Mesenchymal stem cell (in vitro differentiated cells and primary cell): ENCODE results near the gene HSD3B1.

Source experiments
- DNase-seq: peaks from one replicate; pipeline ENCODE4 v3.0.0-alpha.2; 2013
- H2AFZ ChIP-seq: one replicate; pipeline ENCODE4 v1.6.1; 2013; ENCODE audit warnings: low read depth, mild to moderate bottlenecking, control low read depth, inconsistent platforms, low read length, moderate library complexity
- H2AK5ac ChIP-seq: 2 replicates; pipeline ENCODE4 v1.6.1; 2013; ENCODE audit warnings: low read length, moderate library complexity, mild to moderate bottlenecking, inconsistent platforms; ENCODE audit not compliant: severe bottlenecking
- H2BK120ac ChIP-seq: one replicate; pipeline ENCODE4 v1.6.1; 2013; ENCODE audit warnings: low read depth, mild to moderate bottlenecking, inconsistent platforms, low read length, moderate library complexity
- H2BK12ac ChIP-seq, 2 experiments: one replicate each; pipeline ENCODE4 v1.6.1; 2013; ENCODE audit warnings: inconsistent platforms in 2 of 2, low read length in 2 of 2, mild to moderate bottlenecking in 2 of 2, moderate library complexity in 2 of 2, control low read depth in 1 of 2
- H2BK15ac ChIP-seq: one replicate; pipeline ENCODE4 v1.6.1; 2013; ENCODE audit warnings: mild to moderate bottlenecking, low read depth, inconsistent platforms; ENCODE audit not compliant: poor library complexity, severe bottlenecking
- H2BK5ac ChIP-seq: 2 replicates; pipeline ENCODE4 v1.6.1; 2013; ENCODE audit warnings: low read depth, mild to moderate bottlenecking, low read length, control low read depth, inconsistent platforms; ENCODE audit not compliant: poor library complexity, severe bottlenecking
- H3K14ac ChIP-seq, 2 experiments: one replicate each; pipeline ENCODE4 v1.6.1; 2013; ENCODE audit warnings: inconsistent platforms in 2 of 2, low read length in 2 of 2, control low read depth in 1 of 2, mild to moderate bottlenecking in 1 of 2, moderate library complexity in 1 of 2
- H3K18ac ChIP-seq, 2 experiments: one replicate each; pipeline ENCODE4 v1.6.1; 2013; ENCODE audit warnings: inconsistent platforms in 2 of 2, low read length in 2 of 2, control low read depth in 1 of 2, low read depth in 1 of 2, mild to moderate bottlenecking in 1 of 2
- H3K23ac ChIP-seq, 2 experiments: one replicate each; pipeline ENCODE4 v1.6.1; 2013; ENCODE audit warnings: inconsistent platforms in 2 of 2, low read length in 2 of 2, mild to moderate bottlenecking in 2 of 2, moderate library complexity in 2 of 2, control low read depth in 1 of 2
- H3K27ac ChIP-seq: 2 replicates; pipeline ENCODE4 v1.5.1; 2013; ENCODE audit warnings: mild to moderate bottlenecking, moderate library complexity, low read length, control low read depth, inconsistent platforms; ENCODE audit not compliant: poor library complexity, severe bottlenecking
- H3K27me3 ChIP-seq, 2 experiments: 2 replicates each; pipeline versions ENCODE4 v1.6.1 to v1.7.0; 2013; ENCODE audit warnings: low read length in 2 of 2, mild to moderate bottlenecking in 2 of 2, moderate library complexity in 2 of 2, control low read depth in 1 of 2, inconsistent platforms in 1 of 2; ENCODE audit not compliant: control insufficient read depth in 1 of 2, insufficient read depth in 1 of 2
- H3K36me3 ChIP-seq, 2 experiments: 2 replicates each; pipeline versions ENCODE4 v1.6.1 to v1.7.0; 2013; ENCODE audit warnings: low read length in 2 of 2, control low read depth in 1 of 2, inconsistent platforms in 1 of 2, low read depth in 1 of 2, mild to moderate bottlenecking in 1 of 2; ENCODE audit not compliant: insufficient read depth in 2 of 2, control insufficient read depth in 1 of 2
- H3K4ac ChIP-seq, 2 experiments: one replicate each; pipeline ENCODE4 v1.6.1; 2013; ENCODE audit warnings: inconsistent platforms in 2 of 2, low read length in 2 of 2, mild to moderate bottlenecking in 2 of 2, moderate library complexity in 2 of 2, control low read depth in 1 of 2, low read depth in 1 of 2
- H3K4me1 ChIP-seq: 2 replicates; pipeline ENCODE4 v1.6.1; 2013; ENCODE audit warnings: low read depth, low read length, control low read depth; ENCODE audit not compliant: control insufficient read depth, insufficient read depth
- H3K4me2 ChIP-seq: 2 replicates; pipeline ENCODE4 v1.6.1; 2013; ENCODE audit warnings: low read length, mild to moderate bottlenecking, inconsistent platforms; ENCODE audit not compliant: poor library complexity, severe bottlenecking
- H3K4me3 ChIP-seq, 2 experiments: 2 replicates each; pipeline versions ENCODE4 v1.5.1 to v1.7.0; 2013; ENCODE audit warnings: low read length in 2 of 2, mild to moderate bottlenecking in 2 of 2, control low read depth in 1 of 2, low read depth in 1 of 2; ENCODE audit not compliant: insufficient read depth in 1 of 2
- H3K79me1 ChIP-seq: replicated peaks from 2 replicates; pipeline ENCODE4 v1.6.1; 2013; ENCODE audit warnings: mild to moderate bottlenecking, control low read depth, low read length, inconsistent platforms; ENCODE audit not compliant: poor library complexity, severe bottlenecking
- H3K9ac ChIP-seq: 2 replicates; pipeline ENCODE4 v1.7.0; 2013; ENCODE audit warnings: mild to moderate bottlenecking, low read length, moderate library complexity
- H3K9me3 ChIP-seq: 2 replicates; pipeline ENCODE4 v1.7.0; 2013; ENCODE audit warnings: mild to moderate bottlenecking, low read length; ENCODE audit not compliant: control insufficient read depth
- H4K8ac ChIP-seq: one replicate; pipeline ENCODE4 v1.6.1; 2013; ENCODE audit warnings: inconsistent platforms, mild to moderate bottlenecking, low read length, moderate library complexity
- H4K91ac ChIP-seq: one replicate; pipeline ENCODE4 v1.6.1; 2013; ENCODE audit warnings: mild to moderate bottlenecking, low read length, inconsistent platforms
- WGBS: methylation state at CpG from one replicate; pipeline ENCODE4 v1.1.7; 2013; ENCODE audit warnings: mixed read lengths; 5-methylcytosine and 5-hydroxymethylcytosine counted together

Gene HSD3B1

DNA sequence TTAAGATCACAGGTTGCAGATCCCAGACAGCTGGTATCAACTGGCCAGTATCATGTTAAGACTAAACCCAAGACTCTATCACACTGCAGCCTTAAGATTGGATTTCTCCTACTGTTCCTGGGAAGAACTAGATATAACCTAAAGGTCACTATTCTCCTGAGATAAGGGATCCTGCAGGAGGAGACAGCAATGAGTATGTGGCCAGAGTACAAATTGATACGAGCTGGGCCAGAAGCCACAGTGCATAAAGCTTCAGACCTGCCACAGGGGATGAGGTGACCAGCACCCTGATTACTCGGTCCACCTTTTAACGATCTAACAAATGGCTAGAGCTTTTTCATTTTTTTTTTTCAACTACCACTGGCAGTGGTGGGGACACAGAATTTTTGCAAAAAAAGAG is 31.0 kb downstream of the HSD3B1 start:
- no peak overlapping the region for H2AK5ac ChIP-seq
- H2BK5ac ChIP-seq: no peak overlapping the region
- H3K4me3 ChIP-seq: no peak overlapping the region
- H3K4me1 ChIP-seq: no peaks in the 10 kb centered on the region
- H3K9ac ChIP-seq: no peak overlapping the region
- 50% methylated on average over 1 of the region's 3 CpGs for WGBS
- H4K91ac ChIP-seq: no peak overlapping the region
- no peak overlapping the region for H2BK120ac ChIP-seq
- DNase-seq: no peak
- H3K27me3 ChIP-seq: peaks cover 19 to 27% of the 10 kb centered on the region in 2 experiments
- H2BK12ac ChIP-seq: no peak overlapping the region
- H3K14ac ChIP-seq: no peak overlapping the region
- H3K9me3 ChIP-seq: no peaks in the 10 kb centered on the region
- H3K36me3 ChIP-seq: no peaks in the 10 kb centered on the region
- no peak overlapping the region for H2BK15ac ChIP-seq
- no peak overlapping the region for H3K18ac ChIP-seq
- no peak overlapping the region for H4K8ac ChIP-seq
- H3K23ac ChIP-seq: no peak overlapping the region
- no peak overlapping the region for H2AFZ ChIP-seq
- H3K27ac ChIP-seq: no peak overlapping the region
- H3K4me2 ChIP-seq: no peak overlapping the region
- no peaks in the 10 kb centered on the region for H3K79me1 ChIP-seq
- no peak overlapping the region for H3K4ac ChIP-seq

DNA sequence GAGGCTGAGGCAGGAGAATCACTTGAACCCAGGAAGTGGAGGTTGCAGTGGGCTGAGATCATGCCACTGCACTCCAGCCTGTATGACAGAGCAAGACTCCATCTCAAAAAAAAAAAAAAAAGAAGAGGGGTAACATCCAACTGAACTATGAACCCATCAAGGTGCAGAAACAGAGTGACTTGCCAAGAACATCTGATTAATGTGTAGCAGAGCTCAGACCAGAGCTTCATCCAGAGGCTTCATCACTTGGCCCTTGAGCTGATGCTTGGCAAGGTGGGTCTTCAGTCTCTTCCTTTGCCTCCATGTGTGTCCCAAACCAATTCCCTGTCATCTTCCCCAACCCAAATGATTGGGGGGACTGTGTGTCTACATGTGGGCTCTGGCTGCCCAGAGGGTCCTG is 32.6 kb downstream of the HSD3B1 start:
- Histone ChIP-seq H3K27me3 (peaks cover 19 to 33% of the 10 kb centered on the region in 2 experiments), H2BK15ac (no peak overlapping the region), H3K9ac (no peak overlapping the region), H3K9me3 (no peaks in the 10 kb centered on the region), H3K79me1 (no peaks in the 10 kb centered on the region), H3K4ac (no peak overlapping the region), H3K18ac (no peak overlapping the region), H2BK12ac (no peak overlapping the region), H4K91ac (no peak overlapping the region), H3K23ac (no peak overlapping the region), H3K36me3 (no peaks in the 10 kb centered on the region), H3K4me1 (no peaks in the 10 kb centered on the region), H2AFZ (no peak overlapping the region), H3K27ac (no peak overlapping the region), H3K4me2 (no peak overlapping the region), H3K14ac (no peak overlapping the region), H2BK5ac (no peak overlapping the region), H2AK5ac (no peak overlapping the region), H2BK120ac (no peak overlapping the region), H4K8ac (no peak overlapping the region), H3K4me3 (no peak overlapping the region)
- DNase-seq: no peak

DNA sequence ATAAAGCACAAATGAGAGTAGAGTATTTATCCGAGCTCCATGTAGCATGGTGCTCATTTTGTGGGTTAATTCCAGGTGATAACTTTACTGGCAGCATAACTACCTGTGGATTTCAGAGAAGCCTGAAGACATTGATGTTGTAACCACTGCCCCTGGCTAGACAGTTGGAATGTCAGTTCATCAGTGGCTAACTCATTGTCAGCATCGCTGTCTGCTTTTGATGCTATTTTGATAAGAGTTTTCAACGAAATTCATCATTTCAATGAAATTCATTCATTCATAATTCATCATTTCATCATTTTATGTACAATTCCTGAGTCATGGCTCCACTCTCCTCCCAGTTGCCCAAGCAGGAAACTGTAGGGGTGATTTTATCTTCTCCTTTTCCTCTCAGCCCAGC is 34.4 kb downstream of the HSD3B1 start:
- Histone ChIP-seq H3K4me1 (no peaks in the 10 kb centered on the region), H3K27ac (no peak overlapping the region), H2AFZ (no peak overlapping the region), H3K27me3 (peaks cover 25 to 34% of the 10 kb centered on the region in 2 experiments), H2BK15ac (no peak overlapping the region), H3K18ac (no peak overlapping the region), H3K4ac (no peak overlapping the region), H3K4me2 (no peak overlapping the region), H2BK12ac (no peak overlapping the region), H3K14ac (no peak overlapping the region), H3K9me3 (no peaks in the 10 kb centered on the region), H4K8ac (no peak overlapping the region), H3K4me3 (no peak overlapping the region), H3K36me3 (no peaks in the 10 kb centered on the region), H4K91ac (no peak overlapping the region), H3K23ac (no peak overlapping the region), H2AK5ac (no peak overlapping the region), H2BK120ac (no peak overlapping the region), H3K9ac (no peak overlapping the region), H3K79me1 (no peaks in the 10 kb centered on the region), H2BK5ac (no peak overlapping the region)
- WGBS: 77% methylated on average over 3 of the region's 3 CpGs
- no peak for DNase-seq

DNA sequence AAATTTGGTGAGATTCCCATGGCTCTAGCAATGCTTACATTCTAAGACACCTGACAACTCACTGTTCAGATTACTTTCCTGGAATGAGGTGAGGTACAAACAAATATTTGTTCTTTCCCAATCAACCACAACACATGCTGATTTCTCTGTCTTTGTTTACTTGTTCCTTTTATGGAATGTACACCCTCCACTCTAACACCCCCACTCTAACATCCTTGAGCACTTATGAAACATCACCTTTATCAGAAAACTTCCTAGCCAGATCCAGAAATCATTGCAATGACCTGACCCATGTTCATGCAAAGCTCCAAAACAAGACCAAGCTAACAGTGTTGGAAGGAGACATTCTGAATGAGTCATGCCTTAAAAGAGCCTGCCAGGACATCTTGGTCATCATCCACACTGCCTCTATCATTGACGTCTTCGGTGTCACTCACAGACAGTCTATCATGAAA is 35.5 kb downstream of the HSD3B1 start:
- H3K4me3 ChIP-seq: no peak overlapping the region
- H2BK15ac ChIP-seq: no peak overlapping the region
- no peak overlapping the region for H3K27ac ChIP-seq
- WGBS: 98% methylated on average over 2 of the region's 2 CpGs
- H4K8ac ChIP-seq: no peak overlapping the region
- H3K27me3 ChIP-seq: peaks cover 35 to 45% of the 10 kb centered on the region in 2 experiments
- no peak overlapping the region for H3K9ac ChIP-seq
- H3K79me1 ChIP-seq: no peaks in the 10 kb centered on the region
- no peak overlapping the region for H2AK5ac ChIP-seq
- H3K23ac ChIP-seq: no peak overlapping the region
- no peaks in the 10 kb centered on the region for H3K4me1 ChIP-seq
- no peak overlapping the region for H4K91ac ChIP-seq
- no peak overlapping the region for H2BK120ac ChIP-seq
- H3K4me2 ChIP-seq: no peak overlapping the region
- H3K4ac ChIP-seq: no peak overlapping the region
- H2BK5ac ChIP-seq: no peak overlapping the region
- DNase-seq: no peak
- no peaks in the 10 kb centered on the region for H3K36me3 ChIP-seq
- H3K18ac ChIP-seq: no peak overlapping the region
- H3K9me3 ChIP-seq: no peaks in the 10 kb centered on the region
- H2BK12ac ChIP-seq: no peak overlapping the region
- no peak overlapping the region for H3K14ac ChIP-seq
- H2AFZ ChIP-seq: no peak overlapping the region
